HG02885 (cell line): ENCODE results near the gene CD300LF.

Experiments used
- ATAC-seq: cut with Tn5 transposase; IDR thresholded peaks from one replicate; pipeline ENCODE4 v1.9.1; 2021; ENCODE audit warnings: mild to moderate bottlenecking; ENCODE audit not compliant: unreplicated experiment, poor library complexity

Gene CD300LF

DNA sequence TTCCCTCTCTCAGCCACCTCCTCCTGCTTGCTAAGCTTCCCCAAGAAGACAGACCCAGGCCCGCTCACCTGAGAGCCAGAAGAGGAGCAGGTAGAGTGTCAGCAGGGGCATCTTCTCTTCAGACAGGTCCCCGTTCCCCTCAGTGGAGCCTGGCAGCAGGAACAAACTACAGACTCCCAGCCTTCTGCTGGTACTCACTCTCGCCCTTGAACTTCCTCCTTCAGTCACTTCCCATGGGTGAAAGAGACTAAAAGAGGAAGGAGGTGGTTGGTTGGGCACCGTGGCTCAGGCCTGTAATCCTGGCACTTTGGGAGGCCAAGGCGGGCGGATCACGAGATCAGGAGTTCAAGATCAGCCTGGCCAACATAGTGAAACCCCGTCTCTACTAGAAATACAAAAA lies at the start of gene CD300LF:
Gene CD300LF (minus strand): TSS at position 168 of the 400 bp plus-strand sequence. CDS start 57 bp downstream, at position 111.
- no peak for ATAC-seq

DNA sequence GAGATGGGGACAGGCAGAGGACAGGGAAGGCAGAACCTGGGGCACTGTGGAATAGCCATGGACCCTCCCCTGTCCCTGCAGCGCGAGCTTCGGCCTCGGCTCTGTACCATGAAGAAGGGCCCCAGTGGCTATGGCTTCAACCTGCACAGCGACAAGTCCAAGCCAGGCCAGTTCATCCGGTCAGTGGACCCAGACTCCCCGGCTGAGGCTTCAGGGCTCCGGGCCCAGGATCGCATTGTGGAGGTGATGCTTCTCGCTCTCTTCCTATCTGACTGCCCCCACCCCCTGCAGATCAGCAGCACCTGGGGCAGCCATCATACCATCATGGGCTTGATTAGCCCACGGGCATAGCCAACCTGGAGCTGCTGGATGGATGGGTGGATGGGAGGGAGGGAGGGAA lies 49.2 kb upstream of the CD300LF start:
- ATAC-seq: no peak

DNA sequence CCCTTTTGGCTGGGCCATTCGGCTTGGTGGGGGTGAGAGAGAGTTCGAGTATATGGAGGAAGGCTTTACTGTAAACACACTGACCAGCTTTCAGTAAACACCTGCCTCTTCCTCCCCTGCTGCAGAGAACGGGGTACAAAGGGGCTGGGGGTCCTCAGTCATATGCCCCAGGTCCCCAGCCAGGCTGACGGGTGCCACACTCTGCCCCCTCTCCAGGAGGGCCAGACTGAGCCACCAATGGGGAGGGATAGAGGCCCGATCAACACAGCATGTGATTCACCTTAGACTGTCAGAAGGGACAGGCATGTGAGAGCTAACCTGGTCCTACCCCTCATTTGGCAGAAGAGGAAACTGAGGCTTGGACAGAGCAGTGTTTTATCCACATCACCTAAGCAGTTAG lies 48.7 kb upstream of the CD300LF start:
- no peak for ATAC-seq

DNA sequence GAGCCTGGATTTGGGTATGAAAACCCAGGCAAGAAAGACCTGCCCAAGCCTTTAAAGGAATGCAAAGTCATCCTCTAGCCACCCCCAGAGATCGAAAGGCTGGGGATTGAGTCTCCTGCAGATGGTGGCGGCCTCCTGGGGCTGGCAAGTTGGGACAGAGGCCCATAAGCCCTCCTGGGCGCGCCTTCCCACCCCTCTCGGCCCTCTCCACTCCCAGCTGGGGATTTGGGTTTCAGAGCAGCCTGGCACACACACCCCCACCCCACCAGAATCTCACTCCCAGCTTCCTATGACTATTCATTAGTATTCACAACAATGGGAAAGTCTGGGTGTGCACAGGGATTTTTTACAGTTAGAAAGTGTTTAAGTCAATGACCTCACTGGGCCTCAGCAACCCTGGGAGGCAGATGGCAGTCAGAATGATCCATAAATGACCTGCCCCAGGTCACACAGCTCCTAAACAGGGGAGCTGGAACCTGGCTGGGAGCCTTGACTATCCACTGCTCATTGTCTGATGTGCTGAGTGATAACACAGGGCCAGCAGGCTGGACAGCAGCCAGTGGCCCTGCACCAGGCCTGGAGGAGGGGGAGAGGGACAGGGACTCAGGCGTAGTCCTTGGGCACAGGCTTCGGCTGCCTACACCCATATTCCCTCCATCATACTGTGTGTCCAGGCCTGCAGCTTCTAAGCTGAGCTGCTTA lies 47.8 kb upstream of the CD300LF start:
- no peak for ATAC-seq

DNA sequence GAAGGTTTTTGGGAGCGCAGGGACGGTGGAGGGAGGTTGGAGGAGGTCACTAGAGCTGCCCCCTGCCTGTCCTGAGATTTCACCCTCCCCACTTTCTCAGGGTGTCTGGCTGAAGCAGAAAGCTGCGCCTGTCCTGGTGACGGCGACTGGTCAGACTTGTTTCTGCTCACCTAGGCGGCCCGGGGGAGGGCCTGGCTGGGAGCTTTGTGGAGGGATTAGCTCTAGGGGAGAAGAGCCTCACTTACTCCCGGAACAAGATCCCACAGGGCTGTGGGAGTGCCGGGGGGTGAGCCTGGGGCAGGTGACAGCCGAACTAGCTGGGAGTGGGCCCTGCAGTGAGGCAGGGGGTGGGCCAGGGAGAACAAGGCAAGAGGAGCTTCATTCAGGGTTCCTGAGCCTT lies 47.2 kb upstream of the CD300LF start:
- no peak for ATAC-seq

DNA sequence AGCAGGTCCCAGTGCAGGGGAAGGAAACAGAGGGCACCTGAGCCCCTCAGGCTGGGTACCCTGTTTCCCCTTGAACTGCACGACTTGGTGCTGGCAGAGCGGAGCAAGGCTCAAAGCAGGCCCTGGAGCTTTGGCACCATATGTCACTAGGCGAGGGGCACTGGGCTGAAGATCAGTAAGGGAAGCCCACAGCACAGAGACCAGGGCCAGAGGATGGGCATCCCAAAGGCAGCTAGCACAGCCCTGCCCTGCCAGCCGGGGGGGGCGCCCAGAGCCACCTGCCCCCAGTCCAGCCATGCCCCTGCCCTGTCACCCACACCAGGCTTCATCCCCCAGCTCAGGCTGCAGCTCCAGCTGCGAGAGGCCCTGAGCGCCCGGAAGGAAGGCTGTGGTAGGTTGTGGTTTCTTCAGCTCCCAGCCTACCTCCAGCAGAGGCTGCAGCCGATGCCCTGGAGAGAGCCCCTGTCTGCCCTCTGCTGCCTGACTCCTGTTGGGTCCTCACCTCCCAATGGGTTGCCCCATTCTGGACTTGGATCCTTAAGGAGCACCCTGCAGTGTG lies 46.6 kb upstream of the CD300LF start:
- ATAC-seq: peak; percentile 46

DNA sequence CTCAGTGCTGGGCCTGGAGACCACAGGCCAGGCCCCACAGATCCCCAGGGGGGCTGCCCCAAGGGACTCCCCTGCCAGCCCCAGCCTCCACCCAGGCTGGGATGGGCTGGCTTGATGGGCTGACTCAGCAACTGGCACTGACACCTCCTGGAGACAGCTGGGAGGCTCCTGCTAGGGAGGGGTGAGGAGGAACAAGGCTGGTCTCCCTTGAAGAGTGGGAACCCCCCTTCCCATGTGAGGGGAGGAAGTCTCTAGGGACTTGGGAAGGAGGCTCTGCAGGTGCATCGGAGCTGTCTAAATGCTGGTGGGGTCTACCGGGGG lies 46.1 kb upstream of the CD300LF start:
- ATAC-seq: no peak

DNA sequence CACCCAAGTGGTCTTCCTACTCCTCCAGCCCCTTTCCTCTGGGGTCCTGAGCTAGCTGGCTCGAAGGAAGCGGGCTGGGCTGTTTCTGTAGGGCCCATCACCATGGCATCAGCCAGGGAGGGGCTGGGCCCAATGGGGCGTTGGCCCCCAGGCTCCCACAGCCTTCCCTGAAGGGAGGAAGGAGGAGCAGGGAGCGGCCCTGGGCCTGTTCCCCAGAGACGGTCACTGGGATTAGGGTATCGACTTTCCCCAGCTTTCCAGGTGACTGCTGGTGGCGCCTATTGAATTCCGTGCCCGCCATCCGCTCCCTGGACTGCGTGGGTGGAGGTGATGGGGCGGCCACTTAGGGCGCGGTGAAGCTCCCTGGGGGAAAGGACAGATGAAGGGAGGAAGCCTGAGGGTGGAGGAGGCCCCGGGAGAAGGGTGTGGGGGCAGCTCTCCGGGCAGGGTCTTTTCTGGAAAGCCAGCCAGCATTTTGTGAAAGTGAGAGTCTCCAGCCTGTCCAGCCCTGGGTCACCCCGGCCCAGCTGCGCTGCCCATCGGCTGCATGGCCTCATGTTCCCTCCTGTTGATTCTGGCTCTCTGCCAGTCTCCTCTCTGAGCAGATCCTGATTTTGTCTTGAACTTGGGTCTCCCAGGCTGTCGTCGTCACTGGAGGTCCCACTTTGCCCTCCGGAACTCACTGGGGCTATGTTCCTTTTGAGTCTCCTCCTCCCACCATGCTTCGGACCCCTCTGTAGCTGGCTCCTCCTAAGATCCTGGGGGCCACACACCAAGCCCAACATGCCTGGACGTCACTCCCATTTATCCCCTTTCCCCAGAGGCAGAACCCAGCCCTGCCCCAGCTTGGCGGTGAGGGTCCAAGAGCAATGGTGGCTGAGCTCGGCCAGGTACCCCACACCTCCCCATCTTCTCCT lies 45.5 kb upstream of the CD300LF start:
- no peak for ATAC-seq

DNA sequence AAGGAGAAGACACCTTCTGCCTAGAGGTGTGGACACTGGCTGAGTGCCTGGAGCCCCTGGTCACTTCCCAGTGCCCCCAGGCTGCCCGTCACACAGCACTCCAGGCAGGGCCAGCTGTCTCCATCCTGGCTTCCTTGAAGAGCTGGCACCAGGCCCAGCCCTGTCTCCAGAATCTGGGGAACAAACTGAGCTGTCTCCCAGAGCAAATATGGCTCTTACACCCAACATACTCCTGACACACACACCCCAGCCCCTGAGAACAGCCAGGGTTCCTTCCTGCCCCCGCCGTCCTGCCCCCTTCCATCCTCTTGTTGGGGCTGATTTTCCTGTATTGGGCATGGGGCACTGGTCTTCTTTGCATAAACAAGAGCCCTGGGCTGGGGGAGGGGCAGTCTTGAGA lies 44.8 kb upstream of the CD300LF start:
- no peak for ATAC-seq

DNA sequence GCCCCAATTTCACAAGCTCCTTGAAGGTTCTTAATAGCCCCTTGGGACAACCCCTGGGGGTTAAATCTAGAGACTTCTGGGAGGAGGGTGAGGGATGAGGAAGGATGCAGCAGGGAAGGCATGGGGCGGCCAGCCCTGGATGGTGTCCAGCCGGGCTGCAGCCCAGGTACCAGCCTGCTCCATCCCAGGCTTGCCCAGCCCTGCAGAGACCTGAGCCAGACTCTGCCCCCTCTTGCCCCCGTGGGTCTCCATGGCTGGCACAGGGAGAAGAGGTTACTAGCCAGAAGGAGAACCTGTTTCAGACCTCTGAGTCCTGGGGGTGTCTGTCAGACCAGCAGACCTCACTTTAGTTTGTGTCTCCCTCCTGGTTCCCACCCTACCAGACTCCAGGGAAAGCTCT lies 44.2 kb upstream of the CD300LF start:
- ATAC-seq: no peak

DNA sequence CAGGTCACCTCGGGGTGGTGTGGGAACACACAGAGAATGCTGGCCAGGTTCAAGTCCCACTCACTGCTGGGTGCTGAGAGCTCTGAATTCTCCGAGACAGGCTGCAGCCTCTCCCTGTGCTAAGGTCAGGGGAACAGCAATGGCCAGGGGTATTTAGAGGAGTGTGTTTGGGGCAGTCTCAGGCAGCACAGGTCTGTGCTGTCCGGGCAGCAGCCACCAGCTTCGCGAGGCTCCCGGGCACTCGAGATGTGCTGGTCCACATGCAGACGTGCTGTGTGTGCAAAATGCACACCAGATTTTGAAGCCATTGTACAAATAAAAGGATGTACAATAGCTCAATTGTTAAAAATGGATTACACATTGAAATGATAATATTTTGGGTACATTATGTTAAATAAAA lies 42.8 kb upstream of the CD300LF start:
- no peak for ATAC-seq

DNA sequence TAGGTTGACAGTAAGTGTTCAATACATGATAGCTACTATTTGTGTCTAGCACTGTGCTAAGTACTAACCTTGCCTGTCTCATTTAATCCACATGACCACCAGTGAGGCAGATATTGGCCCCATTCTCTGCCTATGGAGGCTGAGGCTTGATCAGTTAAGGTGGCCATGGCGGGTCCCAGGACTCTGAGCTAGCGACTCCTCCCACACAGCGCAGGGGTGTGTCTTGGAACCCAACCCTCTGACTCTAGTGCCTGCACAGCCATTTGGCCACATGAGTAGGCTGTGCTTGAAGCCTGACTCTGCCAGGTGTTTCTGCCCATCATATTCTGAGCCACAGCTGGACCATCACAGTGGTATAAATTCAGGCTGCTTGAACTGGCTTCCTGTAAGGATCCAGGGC lies 42.1 kb upstream of the CD300LF start:
- ATAC-seq: no peak

DNA sequence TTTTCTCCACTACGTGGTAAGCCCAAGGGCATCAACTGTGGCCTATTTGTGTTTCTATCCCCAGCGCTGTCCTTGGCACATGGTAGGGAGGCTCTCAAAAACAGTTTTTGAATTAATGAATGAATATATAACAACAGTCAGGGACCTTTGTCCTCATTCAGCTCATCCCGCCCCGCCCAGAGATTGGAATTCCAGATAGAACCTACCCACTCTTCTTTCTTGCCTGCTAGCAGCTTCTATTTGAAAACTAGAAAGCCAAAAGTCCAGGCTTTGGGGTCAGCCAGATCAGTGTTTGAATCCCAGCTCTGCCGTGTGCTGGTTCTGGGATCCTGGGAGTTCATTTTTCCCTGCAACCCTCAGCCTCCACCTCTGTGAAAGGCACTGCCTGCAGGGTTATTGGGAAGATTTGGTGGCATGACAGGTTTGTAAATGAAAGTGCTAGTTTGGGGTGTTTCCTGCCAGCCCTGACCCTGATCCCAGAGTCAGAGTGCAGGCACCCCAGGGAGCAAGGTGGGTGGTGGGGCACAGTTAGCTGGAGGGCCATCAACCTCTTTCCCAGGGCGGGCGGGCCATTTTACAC lies 40.2 kb upstream of the CD300LF start:
- no peak for ATAC-seq

DNA sequence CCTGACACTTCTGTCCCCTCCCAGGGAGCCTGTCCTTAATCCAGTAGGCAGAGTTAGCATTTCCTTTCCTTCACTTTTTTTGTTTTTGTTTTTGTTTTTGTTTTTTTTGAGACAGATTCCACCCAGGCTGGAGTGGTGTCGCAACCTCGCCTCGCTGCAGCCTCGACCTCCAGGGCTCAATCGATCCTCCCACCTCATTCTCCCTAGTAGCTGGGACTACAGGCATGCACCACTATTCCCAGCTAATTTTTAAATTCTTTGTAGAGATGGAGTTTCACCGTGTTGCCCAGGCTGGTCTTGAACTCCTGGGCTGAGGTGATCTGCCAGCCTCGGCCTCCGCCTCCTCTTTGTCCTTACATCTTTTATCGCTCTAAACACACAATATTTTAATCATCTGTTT lies 39.7 kb upstream of the CD300LF start:
- ATAC-seq: no peak

DNA sequence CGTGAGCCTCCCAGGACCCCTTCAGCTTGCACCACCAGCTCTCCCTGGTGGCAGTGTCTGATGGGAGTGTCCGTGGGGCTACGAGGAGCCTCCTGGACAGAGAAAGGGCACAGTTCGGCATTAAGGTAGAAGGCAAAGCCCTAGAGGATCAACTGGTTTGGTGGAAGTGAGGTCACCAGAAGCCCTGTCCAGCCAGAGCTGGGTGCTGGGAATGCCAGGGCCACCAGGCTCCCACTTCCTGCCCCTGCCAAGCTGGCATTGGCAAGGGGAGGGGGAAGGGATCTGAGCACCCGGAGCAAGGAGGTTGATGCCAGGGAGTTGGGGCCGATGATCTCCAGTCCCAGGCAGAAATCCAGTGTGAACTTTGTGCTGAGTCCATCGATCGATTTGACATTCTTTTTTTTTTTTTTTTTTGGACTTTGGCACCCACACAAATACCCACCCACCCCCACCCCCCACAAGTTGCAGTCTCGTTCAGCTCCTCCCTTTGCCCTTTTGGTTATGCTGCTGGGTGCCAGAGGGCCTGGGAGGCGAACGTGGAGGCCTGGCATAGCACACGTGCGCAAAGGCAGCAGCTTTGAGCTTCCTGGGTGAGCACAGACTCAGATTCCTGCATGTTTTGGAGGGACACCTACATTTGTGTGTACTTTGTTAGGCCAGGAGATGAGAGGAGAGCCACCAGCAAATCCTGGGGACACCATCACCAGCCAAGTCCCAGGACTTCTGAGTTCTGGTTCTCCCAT lies 37.8 kb upstream of the CD300LF start:
- ATAC-seq: no peak

DNA sequence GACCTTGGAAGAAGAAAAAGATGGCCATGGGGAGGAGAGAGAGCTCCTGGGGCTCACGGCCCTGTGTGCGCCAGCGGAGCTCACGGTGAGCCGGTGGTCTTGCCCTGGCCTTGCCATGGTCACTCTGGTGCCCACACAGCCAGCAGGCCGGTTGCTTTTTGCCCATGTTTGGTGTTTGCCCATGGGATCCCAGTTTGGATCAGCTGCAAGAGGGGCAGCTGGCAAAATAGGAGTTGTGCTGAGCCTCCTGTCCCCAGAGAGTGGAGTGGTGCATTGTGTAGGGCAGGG lies 37.3 kb upstream of the CD300LF start:
- ATAC-seq: no peak

DNA sequence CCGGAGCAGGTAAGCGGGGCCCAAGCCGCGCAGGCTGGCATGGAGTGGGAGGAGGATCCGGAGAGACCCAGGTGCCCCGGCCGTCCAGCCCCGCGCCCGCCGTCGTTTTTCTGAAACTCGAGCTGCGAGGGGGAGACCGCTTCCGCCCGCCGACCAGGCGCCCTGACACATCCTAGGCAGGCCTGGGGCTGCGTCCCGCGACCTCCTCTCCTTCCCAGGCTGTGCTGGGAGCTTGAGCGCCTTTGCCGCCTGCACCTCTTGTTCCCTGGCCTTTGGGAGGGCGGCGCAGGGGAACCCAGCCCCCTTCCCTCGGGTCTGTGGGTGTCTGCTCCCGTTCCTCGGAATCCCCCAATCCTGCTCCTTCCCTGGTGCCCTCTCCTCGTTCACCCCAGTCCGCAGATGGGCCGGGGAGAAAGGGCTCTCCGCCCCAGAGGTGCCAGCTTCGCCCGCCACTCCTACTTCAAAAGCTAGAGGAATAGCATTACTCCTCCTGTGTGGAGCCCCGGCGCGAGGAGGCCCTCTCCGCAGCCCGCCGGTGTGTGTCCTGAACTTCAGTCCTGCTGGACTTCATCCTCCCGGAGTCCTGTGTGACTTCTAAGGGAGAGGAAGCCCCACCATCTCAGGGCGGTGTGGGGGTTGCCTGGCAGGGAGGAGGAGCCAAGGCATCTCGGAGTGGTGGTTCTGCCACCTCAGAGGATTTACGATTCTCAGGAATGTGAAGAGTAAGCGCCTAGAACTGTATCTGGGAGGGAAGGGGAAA lies 36.7 kb upstream of the CD300LF start:
- peak; percentile 4 for ATAC-seq

DNA sequence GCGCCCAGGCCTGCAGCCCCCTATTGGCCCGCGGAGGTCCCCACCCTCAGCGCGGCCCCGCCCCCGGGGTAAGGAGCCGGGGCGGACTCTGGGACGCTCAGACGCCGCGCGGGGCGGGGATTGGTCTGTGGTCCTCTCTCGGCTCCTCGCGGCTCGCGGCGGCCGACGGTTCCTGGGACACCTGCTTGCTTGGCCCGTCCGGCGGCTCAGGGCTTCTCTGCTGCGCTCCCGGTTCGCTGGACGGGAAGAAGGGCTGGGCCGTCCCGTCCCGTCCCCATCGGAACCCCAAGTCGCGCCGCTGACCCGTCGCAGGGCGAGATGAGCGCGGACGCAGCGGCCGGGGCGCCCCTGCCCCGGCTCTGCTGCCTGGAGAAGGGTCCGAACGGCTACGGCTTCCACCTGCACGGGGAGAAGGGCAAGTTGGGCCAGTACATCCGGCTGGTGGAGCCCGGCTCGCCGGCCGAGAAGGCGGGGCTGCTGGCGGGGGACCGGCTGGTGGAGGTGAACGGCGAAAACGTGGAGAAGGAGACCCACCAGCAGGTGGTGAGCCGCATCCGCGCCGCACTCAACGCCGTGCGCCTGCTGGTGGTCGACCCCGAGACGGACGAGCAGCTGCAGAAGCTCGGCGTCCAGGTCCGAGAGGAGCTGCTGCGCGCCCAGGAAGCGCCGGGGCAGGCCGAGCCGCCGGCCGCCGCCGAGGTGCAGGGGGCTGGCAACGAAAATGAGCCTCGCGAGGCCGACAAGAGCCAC lies 36.0 kb upstream of the CD300LF start, which contains the start of gene NHERF1:
Gene NHERF1 (plus strand): TSS at position 100 of the 750 bp plus-strand sequence. CDS start 219 bp downstream, at position 319.
- peak; percentile 87 for ATAC-seq

DNA sequence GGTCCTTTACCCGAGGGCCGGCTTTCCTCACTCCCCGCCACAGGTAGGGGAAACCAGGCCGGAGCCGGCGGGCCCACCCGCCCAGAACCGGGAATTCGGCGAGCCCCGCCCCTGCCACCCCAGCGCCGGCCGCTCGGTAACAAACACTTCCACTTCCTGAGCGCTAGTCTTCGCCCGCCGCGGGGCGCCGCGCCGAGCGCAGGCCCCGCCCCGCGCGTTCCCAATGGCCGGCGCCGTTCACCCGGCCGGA lies 35.5 kb upstream of the CD300LF start:
- no peak for ATAC-seq
